Fibroblast of villous mesenchyme (primary cell): ENCODE measurements around the gene RAD51B. TPM values are rescaled to one million over a fixed set of nuclear protein-coding genes. Genes with fewer than 3 reads are reported as not detected.
A peak's percentile ranks its signal among the peaks of the same experiment; 100 is the strongest.

Experiments
- DNase-seq: peaks from one replicate; pipeline ENCODE4 v3.0.0-alpha.2; 2010; ENCODE audit warnings: low read depth
- H3K4me3 ChIP-seq: 2 replicates; pipeline ENCODE4 v1.5.1; 2011; ENCODE audit warnings: low read depth, mild to moderate bottlenecking, low read length
- CTCF ChIP-seq: IDR thresholded peaks from 2 replicates; pipeline ENCODE4 v1.5.1; 2012; ENCODE audit warnings: low read depth, mild to moderate bottlenecking, low read length; ENCODE audit not compliant: insufficient read depth
- total RNA-seq: library from RNA; depleted of rRNA; stranded (reverse); fragments of >200 nt; gene quantifications from 2 replicates; pipeline ENCODE4 v1.2.3, GENCODE V29; 2012

The RAD51B gene
- total RNA-seq, 1 donor: 22.0 TPM

- peak; percentile 96 for DNase-seq
- TF ChIP-seq CTCF: no peak
- H3K4me3 ChIP-seq: no peak overlapping the region
These were observed 862.9 kb downstream of the RAD51B start for GRCh38 chr14:68682166-68683103.

DNA sequence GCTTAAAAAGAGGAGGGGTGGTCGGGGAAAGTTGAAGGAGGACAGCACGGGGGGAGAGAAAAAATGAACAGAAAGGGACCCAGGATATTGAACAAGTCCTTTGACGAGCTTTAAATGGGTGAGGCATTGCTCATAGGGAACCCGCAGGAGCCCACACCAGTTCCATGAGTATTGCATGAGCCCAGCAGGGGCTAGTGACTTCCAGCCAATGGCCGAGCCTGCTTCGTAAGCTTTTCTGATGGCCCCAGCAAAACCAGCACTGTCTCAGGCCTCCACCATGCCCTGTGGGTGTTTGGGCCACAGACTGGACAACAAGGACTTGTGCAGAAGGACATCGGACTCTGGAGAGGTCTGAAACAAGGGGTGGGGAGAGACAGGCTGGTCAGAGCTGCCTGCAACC, 863.7 kb downstream of the RAD51B start:
- H3K4me3 ChIP-seq: no peak overlapping the region
- no peak for DNase-seq
- TF ChIP-seq CTCF: no peak

DNA sequence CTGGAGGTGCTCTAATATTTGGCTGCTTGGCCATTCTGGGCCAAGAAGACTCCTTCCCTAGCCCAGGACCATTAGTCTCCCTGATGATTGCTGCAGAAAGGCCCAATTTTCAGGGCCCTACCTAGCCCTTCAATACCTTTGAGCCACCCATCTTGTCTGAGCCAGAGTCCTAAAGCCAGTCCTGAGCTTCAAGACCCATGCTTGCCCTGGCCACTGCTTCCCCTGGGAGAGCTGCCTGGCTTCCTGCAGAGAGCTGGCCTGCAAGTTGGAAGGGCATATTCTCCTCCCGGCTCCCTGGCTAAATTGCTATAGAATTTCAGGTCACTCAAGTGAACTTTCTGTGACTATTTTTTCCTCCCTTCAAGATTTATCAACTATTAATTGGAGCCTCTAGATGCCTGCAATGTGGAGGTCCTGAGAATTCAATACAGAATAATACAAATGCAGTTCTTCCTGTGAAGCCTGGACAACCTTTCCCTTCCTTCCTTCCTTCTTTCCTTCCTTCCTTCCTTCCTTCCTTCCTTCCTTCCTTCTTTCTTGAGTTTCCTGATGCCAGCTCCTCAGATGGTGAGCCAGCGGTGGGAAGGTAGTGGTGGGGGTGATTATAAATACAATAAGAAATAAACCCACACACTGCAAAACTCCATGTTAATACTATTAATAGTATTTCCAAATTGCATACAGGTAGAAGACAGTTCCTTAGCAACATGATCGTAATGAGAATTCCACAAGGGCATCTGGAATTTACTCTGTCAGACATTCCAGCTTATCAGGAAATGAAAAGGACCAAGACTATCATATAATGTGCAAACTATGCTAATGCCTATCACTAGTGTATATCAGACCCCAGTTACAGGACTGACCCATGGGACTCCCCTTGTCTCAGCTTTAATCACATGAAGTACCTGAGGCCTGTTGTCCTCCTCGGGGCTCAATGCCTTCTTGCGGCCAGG, 865.2 kb downstream of the RAD51B start:
- DNase-seq: no peak
- no peak for TF ChIP-seq CTCF
- no peak overlapping the region for H3K4me3 ChIP-seq

GRCh38 chr14:68685419-68686204, 866.0 kb downstream of the RAD51B start:
- peak; percentile 76 for DNase-seq
- H3K4me3 ChIP-seq: no peak overlapping the region
- no peak for TF ChIP-seq CTCF

DNA sequence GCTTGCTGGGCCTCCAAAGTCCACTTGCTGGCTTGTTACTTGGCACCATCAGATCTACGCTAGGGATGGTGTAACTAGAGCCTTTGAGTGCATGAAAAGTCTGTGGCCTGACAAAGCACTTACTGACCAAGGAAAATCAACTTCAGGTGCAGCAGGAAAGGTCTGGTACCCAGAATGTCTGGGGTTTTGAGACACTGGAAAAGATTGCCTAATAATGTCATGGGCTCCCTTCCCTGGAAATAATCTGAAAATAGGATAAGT, 866.6 kb downstream of the RAD51B start:
- H3K4me3 ChIP-seq: no peak overlapping the region
- no peak for DNase-seq
- no peak for TF ChIP-seq CTCF

DNA sequence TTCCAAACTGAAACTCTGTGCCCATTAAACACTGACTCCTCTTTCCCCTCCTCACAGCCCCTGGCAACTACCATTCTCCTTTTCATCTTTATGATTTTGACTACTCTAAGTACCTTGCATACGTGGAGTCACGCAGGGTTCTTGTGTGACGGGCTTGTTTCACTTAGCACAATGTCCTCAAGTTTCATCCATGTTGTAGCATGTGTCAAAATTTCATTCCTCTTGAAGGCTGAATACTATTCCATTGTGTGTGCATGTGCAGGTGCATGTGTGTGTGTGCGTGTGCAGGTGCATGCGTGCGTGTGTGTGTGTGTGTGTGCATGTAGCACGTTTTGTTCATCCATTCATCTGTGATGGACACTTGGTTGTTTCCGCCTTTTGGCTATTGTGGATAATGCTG, 867.1 kb downstream of the RAD51B start:
- no peak for TF ChIP-seq CTCF
- no peak overlapping the region for H3K4me3 ChIP-seq
- no peak for DNase-seq
